ENCODE results near the gene SMARCD3. TPM values are rescaled to one million over a fixed set of nuclear protein-coding genes. Genes with fewer than 3 reads are reported as not detected.

SMARCD3 gene
- total and polyA plus RNA-seq, 2 of the 8 experiments (the other 6 are each of a cell fraction or from before 2014, with no cell fraction given), result 3.0 to 5.6 TPM

- no peak for TF ChIP-seq HDAC2 (IDR thresholded peaks at IDR 0.05; ENCODE audit: borderline replicate concordance in 1 of 2, low read depth in 2 of 2, low read length in 2 of 2)
- no peak for TF ChIP-seq CBX5 (IDR thresholded peaks at IDR 0.05; ENCODE audit: low read depth, low read length)
These were observed 13.3 kb downstream of the SMARCD3 start (continued) for GRCh38 chr7:151235091-151235787.

All from H1 (cell line).